ENCODE results near the gene HACE1.

GRCh38 chr6:104788400-104788799, 71.3 kb downstream of the HACE1 start:
- no peak for TF ChIP-seq CTCF (IDR thresholded peaks at IDR 0.05)
- no peak for TF ChIP-seq ZFX (IDR thresholded peaks at IDR 0.05; ENCODE audit: borderline replicate concordance)

All from 22Rv1 (cell line).